Suppressor macrophage treated with lipopolysaccharide for 4 hours (primary cell): Measurements from ENCODE around the gene MRPL12.

ENCODE experiments used
- DNase-seq: peaks from one replicate; pipeline ENCODE4 v3.0.0-alpha.2; 2020

MRPL12 gene

DNA sequence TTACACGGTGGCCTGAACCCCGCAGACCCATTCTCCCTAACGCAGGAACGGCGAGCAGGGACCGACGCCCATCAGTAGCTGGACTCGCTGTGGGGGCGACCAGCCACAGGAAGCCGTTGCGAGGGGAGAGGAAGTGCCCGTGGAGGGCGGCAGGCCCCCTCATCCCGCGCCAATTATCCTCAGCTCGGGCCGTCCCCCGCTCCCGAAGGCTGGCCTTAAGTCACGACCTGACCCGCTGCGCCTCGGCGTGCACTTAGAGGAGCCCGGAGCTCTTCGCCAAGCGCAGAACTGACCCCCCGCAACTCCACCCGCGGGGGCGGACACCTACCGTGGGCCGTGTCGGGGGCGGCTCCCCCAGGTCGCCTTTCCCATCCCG is 20.0 kb upstream of the MRPL12 start:
- no peak for DNase-seq

DNA sequence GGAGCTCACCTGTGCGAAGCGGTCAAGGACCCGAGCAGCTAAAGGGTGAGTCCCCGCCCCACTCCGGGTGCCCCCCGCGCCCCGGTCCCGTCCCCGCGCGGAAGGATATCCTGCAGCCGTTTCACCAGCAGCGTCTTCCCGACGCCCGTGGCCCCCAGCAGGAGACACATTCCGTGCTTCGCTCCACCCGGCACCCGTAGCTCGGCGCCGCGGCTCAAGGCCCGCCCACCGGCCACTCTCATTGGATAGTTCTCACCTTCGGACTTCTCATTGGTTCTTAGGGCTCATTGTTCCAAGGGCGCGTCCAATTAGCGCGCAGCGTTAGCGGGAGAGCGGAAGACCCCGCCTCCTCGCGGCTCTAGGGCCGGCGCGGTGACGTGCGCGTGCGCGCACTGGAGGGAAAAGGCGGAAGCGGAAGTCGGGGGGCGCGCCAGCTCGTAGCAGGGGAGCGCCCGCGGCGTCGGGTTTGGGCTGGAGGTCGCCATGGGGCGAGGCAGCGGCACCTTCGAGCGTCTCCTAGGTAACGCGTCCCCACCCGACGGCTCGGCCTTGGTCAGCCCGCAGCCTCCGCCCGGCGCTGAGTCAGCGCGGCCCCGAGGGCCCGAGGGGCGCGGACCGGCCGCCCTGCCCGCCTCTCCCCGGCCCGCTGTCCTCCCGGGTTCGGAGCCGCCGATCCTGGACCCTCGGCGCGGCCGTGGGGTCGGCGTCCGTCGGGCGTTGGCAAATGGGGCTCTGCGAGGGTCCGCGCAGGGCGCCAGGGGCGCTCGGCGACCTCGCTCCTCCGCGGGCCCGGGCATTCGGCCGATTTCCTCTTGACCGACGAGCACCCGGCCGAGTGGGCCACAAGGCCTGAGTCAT is 19.4 kb upstream of the MRPL12 start, which contains the start of the genes ARL16 and HGS:
Gene ARL16 (minus strand): TSS at position 214 of the 858 bp plus-strand sequence. CDS start 44 bp downstream, at position 170.
Gene HGS (plus strand): TSS at position 428 of the 858 bp plus-strand sequence. CDS start 56 bp downstream, at position 484.
- DNase-seq = peak; percentile 100

DNA sequence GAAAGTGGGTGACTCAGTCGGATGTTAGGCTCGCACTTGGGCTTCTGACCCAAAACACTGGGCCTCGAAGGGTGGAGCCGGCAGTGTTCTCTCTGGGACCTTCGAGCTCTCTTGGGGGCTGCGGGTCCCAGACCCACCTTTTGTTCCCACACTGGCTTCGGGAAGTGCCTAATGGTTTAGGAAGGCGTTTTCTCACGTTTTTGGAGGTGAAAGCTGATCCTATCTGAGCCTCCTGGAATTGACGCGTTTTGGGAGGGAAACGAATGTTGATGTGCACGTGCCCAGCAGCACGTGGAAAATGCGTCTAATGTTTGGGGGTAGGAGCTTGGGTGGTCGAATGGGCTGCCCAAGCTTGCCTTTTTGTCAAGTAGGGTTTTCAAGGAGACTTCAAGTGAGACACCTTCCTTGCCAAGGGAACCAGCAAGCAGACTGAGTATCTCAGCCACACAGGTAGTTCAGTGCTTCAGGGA is 18.7 kb upstream of the MRPL12 start:
- no peak for DNase-seq

DNA sequence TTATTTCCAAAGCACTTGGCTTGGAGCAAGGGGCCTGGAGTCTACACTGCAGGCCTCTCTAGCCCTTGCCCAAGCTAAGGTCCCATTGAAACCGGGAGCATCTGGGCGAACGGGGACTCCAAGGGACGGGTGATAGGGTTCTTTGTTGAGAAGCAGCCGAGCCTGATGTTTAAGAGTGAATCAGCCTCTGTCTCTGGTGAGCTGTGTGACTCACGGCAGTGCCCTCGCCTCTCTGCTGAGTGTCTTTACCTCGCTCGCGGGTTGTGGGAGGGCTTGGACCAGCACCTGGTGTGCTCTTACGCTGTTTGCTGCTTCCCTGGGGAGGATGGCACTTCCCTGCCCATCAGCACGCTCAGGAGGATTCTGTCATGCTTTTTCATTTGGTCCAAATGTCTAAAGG is 18.1 kb upstream of the MRPL12 start:
- peak; percentile 41 for DNase-seq

DNA sequence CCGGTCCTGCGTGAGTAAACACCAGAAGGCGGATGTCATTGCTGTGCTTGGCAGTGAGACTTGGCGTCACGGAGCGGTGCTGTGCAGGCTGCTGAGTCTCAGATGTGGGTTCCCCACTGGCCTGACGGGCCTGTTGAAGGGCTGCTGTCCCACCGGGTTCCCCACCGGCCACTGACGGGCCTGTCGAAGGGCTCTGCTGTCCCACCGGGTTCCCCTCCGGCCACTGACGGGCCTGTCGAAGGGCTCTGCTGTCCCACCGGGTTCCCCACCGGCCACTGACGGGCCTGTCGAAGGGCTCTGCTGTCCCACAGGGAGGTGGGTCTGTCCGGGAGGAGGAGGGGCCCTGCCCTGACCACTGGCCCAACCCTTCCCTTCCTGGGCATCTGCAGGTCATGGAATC is 16.6 kb upstream of the MRPL12 start:
- no peak for DNase-seq

DNA sequence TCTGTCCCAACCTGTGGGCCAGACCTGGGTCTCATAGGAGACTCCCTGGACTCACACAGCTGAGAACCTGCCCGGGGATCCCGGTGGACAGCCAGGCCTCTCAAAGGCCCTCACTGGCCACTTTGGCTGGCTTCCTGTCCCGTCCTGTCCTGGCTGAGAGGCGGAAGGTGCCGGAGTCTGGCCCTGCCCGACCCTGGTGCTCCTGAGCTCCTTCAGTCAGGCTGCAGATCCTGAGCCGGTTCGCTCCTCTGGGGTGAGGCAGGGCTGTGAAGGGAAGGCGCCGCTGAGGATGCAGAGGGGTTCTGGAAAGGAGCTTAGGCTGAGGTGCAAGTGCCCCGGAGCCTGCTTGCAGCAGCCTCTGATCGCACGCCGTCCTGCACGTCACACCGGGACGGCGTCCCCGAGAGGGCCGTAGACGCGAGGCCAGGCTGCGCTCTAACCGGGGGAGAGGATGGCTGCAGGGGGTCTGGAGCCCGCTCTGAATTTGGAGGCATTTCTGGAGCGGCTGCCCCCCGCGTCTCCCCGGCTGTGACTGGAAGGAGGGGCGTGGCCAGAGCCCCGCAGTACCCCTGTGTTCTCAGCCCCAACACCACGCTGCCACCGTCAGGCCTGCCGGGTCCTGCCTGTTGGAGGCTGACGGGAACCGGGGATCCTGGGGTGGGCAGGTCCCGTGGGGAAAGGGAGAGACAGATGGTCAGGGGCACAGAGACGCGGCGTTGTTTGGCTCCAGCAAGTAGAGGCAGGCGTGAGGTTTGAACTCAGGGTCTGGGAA is 15.2 kb upstream of the MRPL12 start:
- no peak for DNase-seq

DNA sequence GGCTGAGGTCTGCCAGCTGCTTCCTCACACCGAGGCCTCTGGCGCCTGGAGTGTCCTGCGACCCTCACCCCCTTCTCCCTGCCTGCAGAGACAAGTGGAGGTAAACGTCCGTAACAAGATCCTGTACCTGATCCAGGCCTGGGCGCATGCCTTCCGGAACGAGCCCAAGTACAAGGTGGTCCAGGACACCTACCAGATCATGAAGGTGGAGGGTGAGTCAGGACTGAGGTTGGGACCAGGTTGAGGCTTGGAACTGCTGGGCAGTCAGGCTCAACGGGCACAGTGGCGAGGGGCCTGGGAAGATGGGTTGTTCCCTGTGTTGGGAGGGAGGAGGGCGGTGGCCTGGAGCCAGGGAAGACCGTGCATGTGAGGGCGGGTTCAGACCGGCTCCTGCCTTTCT is 14.6 kb upstream of the MRPL12 start:
- DNase-seq = no peak

DNA sequence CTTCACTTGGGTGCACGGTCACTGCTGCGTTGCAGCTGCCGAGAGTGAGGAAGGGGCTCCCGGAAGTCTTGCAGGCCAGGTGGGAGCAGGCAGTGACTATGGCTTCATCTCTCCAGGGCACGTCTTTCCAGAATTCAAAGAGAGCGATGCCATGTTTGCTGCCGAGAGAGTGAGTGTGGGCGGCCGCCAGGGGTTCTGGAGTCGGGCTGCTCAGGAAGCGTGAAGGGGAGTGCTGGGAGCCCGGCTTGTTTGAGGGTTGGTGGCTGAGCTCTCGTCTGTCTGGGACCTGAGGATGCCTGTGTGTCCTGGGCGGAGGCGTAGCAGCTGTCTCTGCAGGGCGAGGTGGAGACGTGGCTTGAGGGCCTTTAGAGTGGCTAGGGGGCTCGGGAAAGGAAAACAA is 13.1 kb upstream of the MRPL12 start:
- DNase-seq = no peak

DNA sequence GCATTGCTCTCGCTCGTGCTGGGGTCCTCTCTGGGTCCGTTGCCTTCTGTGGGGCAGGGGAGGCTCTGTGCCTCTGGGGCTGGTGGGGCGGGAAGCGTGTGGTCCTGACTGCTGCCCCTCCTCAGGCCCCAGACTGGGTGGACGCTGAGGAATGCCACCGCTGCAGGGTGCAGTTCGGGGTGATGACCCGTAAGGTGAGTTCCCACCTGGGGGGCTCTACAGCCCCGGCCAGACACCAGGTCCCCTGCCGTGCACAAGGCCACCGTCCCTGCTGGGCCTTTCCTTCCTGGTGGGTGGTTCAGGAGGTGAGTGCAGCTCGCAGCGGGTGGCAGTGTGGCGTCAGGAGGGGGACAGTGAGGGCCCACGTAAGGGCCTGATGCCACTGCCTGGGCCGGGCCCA is 12.6 kb upstream of the MRPL12 start:
- DNase-seq = no peak

DNA sequence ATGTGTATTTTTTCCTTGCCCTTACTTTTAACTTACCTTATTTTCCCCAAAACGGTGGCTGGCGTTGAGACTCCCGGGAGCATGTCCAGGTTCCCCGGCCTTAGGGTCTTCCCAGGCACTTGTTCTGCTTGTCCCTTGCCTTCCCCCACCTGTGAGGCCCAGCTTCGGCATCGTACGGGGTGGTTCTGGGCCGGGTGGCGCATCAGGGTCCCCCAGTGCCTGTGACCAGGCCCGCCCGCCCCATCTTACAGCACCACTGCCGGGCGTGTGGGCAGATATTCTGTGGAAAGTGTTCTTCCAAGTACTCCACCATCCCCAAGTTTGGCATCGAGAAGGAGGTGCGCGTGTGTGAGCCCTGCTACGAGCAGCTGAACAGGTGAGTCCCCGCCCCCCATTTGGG is 12.0 kb upstream of the MRPL12 start:
- DNase-seq = no peak

DNA sequence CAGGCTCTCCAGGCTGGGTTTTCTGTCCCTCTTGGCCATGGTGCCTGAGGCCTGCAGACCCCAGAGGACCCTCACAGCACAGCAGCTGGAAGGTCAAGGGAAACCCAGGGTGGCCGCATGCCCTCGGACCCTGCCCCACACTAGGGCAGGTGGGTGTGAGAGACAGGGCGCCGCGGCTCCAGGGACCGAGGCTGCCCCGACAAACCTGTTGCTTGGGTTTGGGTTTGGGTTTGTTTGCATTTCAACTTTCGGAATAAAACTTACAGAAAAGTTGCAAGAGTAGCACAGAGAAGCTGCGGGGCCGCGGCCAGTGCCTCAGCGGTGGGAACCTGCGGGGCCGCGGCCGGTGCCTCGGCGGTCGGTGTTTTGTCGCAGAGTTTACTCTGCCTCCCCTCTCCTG is 11.6 kb upstream of the MRPL12 start:
- no peak for DNase-seq

DNA sequence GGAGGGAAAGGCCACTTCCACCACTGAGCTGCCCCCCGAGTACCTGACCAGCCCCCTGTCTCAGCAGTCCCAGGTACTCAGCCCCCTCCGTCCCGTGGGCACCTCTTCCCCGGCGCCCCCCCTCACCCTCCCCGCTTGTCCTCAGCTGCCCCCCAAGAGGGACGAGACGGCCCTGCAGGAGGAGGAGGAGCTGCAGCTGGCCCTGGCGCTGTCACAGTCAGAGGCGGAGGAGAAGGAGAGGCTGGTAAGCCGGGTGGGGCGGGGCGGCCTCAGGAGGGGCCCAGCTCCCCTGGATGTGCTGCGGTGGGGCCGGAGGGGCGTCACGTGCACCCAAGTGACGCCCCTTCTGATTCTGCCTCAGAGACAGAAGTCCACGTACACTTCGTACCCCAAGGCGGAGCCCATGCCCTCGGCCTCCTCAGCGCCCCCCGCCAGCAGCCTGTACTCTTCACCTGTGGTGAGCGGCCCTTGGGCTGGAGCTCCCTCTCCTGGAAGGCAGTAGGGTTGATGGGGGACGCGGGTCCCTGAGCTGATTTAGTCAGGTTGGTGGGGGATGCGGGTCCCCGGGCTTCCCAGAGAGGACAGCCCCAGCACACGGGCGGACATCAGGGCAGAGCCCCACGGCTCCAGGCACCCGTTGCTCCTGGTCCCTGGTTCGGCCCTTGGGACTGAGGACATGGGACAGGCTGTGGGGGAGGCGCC is 9.5 kb upstream of the MRPL12 start:
- DNase-seq = no peak

DNA sequence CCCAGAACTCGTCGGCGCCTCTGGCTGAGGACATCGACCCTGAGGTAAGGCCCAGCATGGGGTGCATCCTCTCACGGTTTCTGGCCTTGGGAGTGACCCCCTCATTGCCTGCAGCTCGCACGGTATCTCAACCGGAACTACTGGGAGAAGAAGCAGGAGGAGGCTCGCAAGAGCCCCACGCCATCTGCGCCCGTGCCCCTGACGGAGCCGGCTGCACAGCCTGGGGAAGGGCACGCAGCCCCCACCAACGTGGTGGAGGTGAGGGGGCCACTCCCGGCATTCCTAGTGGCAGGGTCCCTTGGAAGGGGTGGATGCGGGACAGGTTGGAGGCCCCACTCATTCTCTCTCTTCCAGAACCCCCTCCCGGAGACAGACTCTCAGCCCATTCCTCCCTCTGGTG is 8.4 kb upstream of the MRPL12 start:
- DNase-seq = no peak

DNA sequence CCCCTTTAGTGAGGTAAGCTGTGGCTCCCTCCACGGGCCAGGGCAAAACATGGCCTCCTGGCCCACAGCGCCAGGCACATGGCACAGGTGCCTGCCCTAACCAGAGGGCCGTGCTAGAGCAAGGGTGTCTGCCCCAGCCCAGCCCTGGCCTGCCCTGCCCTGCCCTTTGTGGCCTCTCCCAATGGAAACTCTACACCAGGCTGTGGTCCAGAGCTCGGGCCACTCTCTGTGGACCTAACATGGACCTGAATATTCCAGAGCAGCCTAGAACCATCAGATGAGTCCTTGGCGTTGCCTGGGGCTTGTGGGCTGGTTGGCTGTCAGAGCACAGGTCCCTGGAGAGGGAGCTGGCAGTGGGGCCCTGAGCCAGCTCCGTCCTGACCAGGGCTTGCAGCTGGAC is 8.0 kb upstream of the MRPL12 start:
- DNase-seq = no peak

DNA sequence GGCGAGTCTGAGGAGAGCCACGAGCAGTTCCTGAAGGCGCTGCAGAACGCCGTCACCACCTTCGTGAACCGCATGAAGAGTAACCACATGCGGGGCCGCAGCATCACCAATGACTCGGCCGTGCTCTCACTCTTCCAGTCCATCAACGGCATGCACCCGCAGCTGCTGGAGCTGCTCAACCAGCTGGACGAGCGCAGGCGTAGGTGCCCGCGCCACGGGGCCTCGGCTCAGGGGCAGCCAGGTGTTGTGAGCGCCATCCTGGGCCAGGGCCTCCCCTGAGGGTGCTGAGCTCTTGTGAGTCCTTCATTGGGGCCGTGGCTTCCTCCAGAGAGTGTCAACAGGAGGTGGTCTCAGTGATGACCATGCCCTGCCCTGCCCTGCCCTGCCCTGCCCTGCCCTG is 7.4 kb upstream of the MRPL12 start:
- DNase-seq = no peak

DNA sequence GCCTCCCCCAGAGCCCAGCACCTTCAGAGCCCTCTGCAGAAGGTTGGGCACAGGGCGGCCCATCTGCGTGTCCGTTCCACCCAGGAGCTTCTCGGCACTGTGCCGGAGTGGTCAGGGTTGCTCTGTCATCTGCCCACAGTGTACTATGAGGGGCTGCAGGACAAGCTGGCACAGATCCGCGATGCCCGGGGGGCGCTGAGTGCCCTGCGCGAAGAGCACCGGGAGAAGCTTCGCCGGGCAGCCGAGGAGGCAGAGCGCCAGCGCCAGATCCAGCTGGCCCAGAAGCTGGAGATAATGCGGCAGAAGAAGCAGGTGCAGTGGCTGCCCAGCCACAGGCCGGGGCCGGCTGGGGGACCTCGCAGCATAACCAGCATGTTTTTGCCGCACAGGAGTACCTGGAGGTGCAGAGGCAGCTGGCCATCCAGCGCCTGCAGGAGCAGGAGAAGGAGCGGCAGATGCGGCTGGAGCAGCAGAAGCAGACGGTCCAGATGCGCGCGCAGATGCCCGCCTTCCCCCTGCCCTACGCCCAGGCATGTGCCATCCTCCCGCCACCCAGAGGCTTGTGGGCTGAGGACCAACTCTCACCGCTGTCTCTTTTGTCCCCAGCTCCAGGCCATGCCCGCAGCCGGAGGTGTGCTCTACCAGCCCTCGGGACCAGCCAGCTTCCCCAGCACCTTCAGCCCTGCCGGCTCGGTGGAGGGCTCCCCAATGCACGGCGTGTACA is 6.8 kb upstream of the MRPL12 start:
- DNase-seq = no peak

DNA sequence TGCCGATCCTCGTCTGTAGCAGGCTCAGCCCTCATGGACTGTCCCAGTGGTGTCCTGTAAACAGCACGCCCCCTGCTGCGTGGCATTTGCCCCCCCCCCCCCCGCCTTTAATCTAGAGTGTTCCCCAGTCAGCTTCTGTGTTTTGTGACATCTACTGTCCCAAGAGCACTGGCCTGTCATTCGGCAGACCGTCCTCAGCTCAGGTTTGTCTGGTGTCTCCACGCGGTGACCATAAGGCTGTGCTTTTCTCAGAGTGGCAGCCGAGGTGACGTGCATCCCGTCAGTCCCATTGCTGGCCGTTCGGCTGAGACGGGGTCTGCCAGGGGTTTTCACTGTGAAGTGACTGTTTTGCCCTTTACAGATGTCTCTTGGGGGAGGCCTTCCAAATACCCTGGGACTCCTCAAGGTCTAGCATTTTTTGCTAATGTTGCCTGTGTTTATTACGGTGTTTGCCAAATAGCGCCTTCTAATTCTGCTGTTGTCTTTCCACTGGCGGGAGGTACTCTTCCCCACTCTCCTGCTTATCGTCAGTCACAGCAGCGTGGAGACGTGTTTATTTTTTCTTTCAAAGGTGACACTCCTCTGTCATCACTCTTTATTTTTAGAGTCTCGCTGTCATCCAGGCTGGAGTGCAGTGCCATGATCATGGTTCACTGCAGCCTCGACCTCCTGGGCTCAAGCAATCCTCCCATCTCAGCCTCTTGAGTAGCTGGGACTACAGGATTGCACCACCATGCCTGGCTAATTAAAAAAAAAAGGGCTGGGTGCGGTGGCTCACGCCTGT is 5.7 kb upstream of the MRPL12 start:
- no peak for DNase-seq

DNA sequence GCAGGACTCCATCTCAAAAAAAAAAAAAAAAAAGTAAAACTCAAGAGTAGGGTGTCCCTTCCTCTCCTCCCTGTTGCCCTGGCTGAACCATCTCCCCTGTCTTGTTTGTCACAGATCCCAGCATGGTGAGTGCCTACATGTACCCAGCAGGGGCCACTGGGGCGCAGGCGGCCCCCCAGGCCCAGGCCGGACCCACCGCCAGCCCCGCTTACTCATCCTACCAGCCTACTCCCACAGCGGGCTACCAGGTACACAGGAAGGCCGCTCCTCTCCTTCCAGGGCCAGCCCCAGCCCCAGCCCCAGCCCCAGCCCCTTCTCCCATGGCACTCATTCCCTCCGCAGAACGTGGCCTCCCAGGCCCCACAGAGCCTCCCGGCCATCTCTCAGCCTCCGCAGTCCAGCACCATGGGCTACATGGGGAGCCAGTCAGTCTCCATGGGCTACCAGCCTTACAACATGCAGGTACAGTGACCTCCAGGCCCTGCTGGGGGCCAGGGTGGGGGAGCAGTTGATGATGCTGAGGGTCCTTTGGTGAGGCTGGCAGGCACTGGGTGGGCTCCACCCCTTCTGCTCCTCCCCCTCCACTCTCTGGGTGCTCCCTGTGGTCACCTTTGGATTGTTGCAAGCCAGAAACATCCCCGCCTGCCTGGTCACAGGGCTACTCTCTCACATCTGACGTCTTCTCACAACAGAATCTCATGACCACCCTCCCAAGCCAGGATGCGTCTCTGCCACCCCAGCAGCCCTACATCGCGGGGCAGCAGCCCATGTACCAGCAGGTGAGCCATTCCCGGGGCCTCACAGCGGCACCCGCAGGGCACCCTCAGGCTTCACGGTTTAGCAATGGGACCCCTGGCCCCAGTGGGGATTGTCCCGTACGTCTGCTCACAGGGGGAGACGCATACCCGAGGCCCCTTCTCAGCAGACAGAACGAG is 2.5 kb upstream of the MRPL12 start:
- no peak for DNase-seq

DNA sequence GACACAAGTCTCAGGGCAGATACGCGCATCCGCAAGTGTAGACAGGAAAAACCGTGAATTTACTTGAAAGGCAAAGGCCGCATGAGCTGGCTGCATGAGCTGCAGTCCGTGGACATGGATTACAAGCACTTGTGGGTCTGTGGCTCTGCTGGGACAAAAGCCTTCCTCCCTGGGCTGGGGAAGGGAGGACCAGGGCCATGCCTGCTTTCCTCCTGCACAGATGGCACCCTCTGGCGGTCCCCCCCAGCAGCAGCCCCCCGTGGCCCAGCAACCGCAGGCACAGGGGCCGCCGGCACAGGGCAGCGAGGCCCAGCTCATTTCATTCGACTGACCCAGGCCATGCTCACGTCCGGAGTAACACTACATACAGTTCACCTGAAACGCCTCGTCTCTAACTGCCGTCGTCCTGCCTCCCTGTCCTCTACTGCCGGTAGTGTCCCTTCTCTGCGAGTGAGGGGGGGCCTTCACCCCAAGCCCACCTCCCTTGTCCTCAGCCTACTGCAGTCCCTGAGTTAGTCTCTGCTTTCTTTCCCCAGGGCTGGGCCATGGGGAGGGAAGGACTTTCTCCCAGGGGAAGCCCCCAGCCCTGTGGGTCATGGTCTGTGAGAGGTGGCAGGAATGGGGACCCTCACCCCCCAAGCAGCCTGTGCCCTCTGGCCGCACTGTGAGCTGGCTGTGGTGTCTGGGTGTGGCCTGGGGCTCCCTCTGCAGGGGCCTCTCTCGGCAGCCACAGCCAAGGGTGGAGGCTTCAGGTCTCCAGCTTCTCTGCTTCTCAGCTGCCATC is 1.7 kb upstream of the MRPL12 start:
- DNase-seq = no peak
